Astrocyte of the cerebellum (primary cell): Measurements from ENCODE around the gene PRR23A.
"Not testable (repeated sequence)": the region's sequence is repeated elsewhere in the genome, so short reads cannot be mapped to it uniquely, and the experiment has no call there.

Experiments
- DNase-seq: peaks from one replicate; pipeline ENCODE4 v3.0.0-alpha.2; 2011; ENCODE audit warnings: low read depth
- H3K4me3 ChIP-seq: 2 replicates; pipeline ENCODE4 v1.5.1; 2011; ENCODE audit warnings: mild to moderate bottlenecking, low read depth, low read length, moderate library complexity
- CTCF ChIP-seq: IDR thresholded peaks from 2 replicates; pipeline ENCODE4 v1.5.1; 2012; ENCODE audit warnings: low read length, low read depth, moderate library complexity, mild to moderate bottlenecking; ENCODE audit errors: missing control alignments
- in situ Hi-C: cut with HindIII; loops from 2 replicates; pipeline ENCODE4 v1.10.0; 2017; ENCODE audit warnings: low sequenced_read_pairs

PRR23A gene

DNA sequence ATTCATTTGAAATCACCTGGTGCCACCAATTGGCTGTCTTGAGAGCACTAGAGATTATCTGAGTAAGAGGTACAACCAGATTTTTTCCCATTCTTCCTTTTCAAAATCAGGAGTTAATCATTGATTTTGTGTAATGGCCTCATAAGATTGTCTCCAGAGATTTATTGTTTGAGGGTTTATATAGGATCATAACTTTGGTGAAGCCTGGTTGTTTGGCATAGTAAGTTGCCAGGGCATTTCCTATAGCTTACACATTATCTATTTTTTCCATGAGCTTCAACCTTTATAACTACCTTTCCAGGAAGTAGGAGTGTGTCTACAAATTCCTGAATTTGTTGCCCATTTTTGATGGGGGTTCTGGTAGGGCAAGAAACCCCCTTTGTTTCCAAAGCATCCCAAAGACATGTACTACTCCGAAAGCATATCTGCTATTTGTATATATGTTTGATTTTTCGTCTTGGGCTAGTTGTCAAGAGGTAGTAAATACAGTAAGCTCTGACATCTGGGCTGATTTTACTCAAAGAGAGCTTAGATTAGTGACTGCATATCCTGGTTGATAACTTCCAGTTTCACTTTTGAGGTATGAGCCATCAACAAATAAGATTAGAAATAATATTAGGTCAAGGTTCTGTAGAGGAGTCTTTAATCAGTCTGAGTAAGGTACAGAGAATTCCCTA, 26.4 kb upstream of the PRR23A start:
- no peak for DNase-seq
- in situ Hi-C loops = no loop called here
- TF ChIP-seq CTCF = no peak
- H3K4me3 ChIP-seq = no peak overlapping the region

DNA sequence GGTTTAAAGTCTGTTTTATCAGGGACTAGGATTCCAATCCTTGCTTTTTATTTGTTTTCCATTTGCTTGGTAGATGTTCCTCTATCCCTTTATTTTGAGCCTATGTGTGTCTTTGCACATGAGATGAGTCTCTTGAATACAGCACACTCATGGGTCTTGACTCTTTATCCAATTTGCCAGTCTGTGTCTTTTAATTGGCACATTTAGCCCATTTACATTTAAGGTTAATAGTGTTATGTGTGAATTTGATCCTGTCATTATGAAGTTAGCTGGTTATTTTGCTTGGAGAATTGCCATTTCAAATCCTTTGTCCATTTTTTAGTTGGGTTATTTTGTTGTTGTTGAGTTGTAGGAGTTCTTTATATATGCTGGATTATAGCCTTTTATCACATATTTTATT, 24.5 kb upstream of the PRR23A start:
- H3K4me3 ChIP-seq, in situ Hi-C loops, DNase-seq: not testable (repeated sequence)

DNA sequence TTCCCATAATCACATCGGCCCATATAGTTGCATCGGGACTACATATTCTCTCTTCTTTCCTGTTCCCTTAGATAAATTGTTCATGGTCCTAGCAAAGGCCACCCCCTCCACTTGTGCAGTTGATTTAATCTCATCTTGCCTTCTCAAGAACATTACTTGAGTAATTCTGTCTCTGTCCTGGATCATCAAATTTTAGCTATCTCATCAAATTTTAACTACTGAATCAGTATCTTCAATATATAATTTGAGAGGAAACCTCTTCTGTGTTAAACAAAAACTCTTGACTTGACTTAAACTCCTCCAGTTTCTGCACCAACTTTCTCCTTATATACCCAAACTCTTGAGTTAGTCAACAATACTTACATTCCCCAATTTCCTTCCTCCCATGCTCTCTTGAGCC, 18.9 kb upstream of the PRR23A start:
- no peak overlapping the region for H3K4me3 ChIP-seq
- DNase-seq = no peak
- in situ Hi-C loops = no loop called here
- no peak for TF ChIP-seq CTCF

- DNase-seq = no peak
- no peak within 1 kb of the TSS for H3K4me3 ChIP-seq
- in situ Hi-C loops = no loop called here
- no peak for TF ChIP-seq CTCF
Observed at GRCh38 chr3:139020868-139021234, 14.8 kb upstream of the PRR23A start, which contains the start of gene PRR23B. Gene PRR23B (minus strand): TSS chr3:139020926. CDS start chr3:139020661, 265 bp downstream.

- no peak for TF ChIP-seq CTCF
- no peak overlapping the region for H3K4me3 ChIP-seq
- DNase-seq = no peak
- in situ Hi-C loops = no loop called here
Observed at GRCh38 chr3:139020036-139020867, 14.2 kb upstream of the PRR23A start.

- no peak overlapping the region for H3K4me3 ChIP-seq
- no peak for DNase-seq
- in situ Hi-C loops = no loop called here
- no peak for TF ChIP-seq CTCF
Observed at GRCh38 chr3:139016430-139017048, 10.5 kb upstream of the PRR23A start.
